Stimulated activated CD8-positive, alpha-beta memory T cell treated with anti-CD3 and anti-CD28 coated beads, Interleukin-15, amount 100 ng/mL, for 4 hours (primary cell): Measurements from ENCODE around the gene PSMB3.
"Not testable (repeated sequence)": the region's sequence is repeated elsewhere in the genome, so short reads cannot be mapped to it uniquely, and the experiment has no call there.

Experiments used
- DNase-seq, 2 donors: peaks; one replicate each; pipeline ENCODE4 v3.0.0-alpha.2; 2020; ENCODE audit warnings: low read depth in 2 of 2

The PSMB3 gene

DNA sequence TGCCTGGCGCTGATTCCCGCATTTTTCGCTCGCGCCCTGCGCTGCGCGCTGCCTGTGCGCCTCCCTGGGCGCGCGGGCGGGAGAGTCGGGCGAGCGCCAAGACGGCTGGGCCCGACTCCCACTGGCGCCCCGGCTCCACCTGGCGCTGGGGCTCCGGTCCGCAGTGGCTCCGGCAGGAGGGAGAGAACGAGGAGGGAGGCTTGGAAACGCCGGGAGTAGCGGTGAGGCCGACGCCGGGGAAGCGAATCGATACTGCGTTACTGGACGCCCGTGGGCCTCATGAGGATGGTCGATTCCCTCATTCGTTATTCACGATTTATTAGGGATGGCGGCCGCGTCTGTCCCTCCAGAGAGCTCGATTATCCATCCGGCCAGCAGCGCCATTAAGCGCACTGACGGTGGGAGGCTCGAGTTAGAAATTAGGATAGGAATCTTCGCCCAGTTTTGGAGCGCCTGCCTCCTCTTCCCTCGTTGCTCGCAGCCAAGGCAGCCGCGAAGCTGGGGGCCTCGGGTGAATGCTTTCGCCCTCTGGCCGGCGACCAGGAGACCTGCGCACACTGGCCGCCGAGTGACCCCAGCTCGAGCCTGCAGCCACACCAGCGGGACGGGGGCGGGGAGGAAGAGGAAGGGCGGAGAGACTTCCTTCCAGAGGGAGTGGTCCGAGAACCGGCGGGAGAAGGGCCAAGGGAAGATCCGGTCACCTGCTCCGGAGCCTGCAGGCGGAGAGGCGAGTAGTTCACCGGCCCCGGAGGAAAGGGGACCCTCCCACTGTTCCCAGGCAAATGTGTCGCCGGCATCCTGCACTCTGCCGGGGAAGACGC lies 3.1 kb upstream of the PSMB3 start:
- DNase-seq = no peak

GRCh38 chr17:38750044-38750311 lies 2.6 kb upstream of the PSMB3 start:
- DNase-seq = no peak

- no peak for DNase-seq
Observed at GRCh38 chr17:38750312-38751121, 2.0 kb upstream of the PSMB3 start.

DNA sequence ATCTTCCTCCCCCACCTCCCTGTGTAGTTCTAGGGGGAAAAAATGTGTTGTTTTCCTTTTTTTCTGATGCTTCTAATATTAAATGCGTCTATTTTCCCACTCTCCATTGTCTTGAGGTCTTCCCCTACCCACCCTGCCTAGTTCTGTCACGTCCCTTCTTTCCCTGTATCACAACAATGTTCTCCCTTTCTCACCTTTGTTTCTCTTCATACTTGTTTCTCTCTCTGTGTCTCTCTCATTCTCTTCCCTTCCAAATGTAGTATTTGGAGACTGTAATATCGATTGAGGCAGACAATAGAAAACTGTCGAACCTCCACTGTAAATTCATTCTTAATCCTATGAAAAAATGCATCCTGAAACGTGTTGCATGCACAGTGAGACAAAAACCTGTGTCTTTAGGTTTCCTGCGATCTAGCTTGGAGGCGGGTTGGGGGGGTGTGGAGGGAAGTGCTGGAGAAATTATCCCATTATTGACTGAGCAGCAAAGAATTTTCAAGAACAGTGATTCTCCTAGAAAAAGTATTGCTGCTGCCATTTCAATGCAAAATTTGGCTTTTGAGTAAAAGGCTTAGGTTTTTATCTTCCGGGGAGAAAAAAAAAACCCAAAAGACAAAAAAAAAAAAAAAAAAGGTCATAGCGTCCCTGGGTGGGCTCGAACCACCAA lies 1.3 kb upstream of the PSMB3 start:
- no peak for DNase-seq

GRCh38 chr17:38751808-38752307 lies 683 bp upstream of the PSMB3 start:
- DNase-seq = peak; percentile 48 to 52

DNA sequence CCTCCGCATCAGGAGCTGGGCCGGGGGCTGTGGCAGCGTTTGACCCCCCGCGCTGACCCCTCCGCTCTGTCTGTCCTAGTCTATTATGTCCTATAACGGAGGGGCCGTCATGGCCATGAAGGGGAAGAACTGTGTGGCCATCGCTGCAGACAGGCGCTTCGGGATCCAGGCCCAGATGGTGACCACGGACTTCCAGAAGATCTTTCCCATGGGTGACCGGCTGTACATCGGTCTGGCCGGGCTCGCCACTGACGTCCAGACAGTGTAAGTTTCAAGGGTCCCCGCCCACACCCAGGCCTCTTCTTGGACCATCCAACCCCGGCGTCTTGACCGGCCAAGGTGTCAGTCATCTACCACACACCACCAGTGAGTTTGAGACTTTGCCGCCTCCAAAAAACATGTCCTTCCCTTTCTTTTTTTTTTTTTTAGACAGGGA lies 548 bp downstream of the PSMB3 start:
- no peak for DNase-seq

GRCh38 chr17:38761612-38762011 lies 9.1 kb downstream of the PSMB3 start:
- no peak for DNase-seq

- no peak for DNase-seq
Observed at GRCh38 chr17:38762231-38762630, 9.7 kb downstream of the PSMB3 start.

- DNase-seq = no peak
Observed at GRCh38 chr17:38766341-38766740, 13.8 kb downstream of the PSMB3 start.

DNA sequence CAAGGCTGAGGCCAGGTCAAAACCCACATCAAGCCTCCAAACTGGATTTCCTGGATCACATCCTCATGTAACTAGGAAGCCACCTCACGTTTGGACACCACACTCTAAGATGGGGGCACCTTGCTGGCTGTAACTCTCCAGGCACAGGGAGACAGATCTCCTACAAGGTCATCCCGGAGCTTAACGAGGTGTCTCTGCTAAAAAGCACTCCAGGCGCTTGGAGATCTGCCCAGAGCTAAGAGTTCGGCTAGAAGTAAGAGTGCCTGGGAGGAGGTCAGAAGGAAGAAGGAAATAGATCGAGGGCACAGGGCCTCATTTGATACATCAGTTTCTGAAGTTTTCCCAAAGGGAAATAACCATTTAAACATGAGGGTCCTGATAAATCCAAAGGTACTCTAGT lies 15.9 kb downstream of the PSMB3 start:
- DNase-seq = no peak

- no peak for DNase-seq
Observed at GRCh38 chr17:38773258-38773657, 20.7 kb downstream of the PSMB3 start.

DNA sequence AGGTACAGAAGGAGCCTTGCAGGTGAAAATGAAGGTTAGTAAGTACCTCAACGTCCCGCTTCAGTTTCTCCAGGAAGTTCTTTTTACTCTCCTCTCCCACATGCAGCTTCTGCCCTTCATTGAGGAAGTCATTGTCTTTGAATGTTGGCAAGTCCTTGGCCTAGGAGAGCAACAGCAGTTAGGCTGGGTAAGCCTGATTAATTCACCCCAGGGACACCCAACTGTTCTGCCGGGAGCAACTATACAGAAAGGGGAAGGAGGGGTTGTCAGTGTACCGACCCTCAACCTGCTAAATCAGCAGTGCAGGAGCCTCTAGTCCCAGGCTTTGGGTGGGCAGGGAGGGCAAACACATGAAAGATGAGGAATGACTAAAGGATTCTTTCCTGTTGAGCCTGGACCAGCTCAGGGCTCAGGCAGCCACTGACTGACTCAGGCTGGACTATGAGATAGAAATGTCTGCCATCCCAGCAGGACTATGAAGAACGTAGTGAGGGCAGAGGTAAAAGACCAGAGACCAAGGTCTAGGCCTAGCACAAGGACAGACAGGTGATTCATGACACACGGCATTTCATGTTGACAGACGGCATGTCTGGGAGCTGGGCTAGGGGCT lies 25.2 kb downstream of the PSMB3 start:
- DNase-seq = no peak

DNA sequence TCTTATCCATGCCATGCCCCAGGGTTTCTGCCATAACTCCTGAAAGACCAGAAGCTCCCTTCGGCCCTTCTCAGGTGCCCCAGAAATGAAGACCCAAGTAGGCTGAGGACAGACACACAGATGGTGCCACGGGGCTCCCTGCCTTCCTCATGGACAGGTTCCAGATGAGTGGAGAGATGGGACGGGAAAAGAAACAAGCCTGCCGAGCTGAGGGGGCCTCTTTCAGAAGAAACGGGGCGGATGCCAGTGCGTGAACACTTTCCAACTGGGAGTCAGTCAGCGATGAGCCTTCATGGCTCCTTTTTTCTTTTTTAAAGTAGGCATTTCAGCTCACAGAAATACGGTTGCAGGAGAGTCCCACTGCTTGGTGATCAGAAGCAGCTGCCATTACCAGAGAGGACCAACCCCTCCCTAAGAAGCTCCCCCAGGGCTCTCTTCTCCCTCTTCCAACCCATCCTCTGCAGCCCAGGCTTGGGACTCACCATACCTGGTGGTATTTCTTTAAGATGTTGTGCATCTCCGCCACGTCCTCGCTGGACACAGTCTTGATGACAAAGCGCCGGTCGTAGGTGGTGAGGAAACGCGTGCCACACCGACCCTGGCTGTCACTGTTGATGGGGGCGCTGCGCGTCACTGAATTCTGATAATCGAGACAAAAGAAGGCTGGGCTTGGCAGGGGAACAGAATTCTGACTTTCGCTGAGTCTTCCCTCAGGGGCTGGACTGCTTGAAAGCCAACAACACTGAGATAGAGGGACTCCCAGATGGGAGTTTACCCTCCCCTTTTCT lies 27.6 kb downstream of the PSMB3 start:
- DNase-seq = no peak

DNA sequence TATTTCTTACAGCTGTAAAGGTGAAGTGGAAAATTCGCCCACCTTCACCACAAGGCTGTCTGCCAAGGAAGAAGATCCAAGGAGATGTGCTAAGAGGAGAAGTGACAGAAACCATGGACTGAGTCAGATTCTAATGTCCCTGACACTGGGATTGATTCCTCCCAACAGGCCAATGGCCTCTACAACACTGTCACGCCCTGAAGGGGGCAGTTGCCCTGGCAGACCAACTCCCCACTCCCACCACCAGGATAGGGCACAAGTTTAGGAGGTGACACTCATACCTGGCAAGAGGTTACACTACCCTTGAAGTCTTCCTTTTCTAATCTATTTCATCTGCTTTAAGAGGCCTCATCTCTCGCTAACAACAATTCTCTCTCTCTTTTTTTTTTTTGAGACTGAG lies 30.7 kb downstream of the PSMB3 start:
- DNase-seq = no peak

- no peak for DNase-seq
Observed at GRCh38 chr17:38786372-38786771, 33.8 kb downstream of the PSMB3 start.

- DNase-seq = not testable (repeated sequence)
Observed at GRCh38 chr17:38787999-38788398, 35.5 kb downstream of the PSMB3 start.

DNA sequence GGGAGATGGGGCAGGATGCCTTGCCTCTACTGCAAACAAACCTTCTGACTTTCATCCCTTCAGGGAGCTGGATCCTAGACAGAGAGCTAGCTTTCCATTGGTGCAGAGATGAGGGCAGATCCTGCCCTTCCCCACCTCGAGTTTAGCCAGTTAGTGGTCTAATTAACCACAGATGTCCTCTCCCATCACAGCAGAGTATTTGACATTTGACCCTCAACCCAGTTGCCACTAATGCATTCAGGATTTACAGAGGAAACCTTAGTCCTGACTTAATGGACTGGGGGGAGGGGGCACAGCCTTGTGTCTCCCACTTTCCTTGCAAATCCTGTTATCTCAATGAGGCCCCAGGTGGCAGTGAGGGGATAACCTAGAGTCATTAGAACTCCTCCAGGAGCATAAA lies 36.6 kb downstream of the PSMB3 start:
- DNase-seq = no peak

DNA sequence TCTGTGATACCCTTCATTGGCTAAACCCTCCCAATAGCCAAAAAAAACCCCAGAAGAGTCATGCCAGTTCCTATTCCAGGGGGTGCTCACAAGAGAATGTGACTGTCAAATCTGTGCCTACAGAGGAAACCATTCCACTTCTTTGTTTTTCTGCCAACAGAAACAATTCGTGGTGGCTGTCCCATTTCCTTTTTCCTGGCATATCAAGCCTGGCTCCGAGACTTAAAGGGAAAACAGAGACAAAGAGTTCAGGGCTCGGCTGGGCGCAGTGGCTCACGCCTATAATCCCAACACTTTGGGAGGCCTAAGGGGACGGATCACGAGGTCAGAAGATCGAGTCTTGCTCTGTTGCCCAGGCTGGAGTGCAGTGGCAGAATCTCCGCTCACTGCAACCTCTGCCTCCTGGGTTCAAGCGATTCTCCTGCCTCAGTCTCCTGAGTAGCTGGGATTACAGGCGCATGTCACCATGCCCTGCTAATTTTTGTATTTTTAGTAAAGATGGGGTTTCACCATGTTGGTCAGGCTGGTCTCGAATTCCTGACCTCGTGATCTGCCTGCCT lies 37.7 kb downstream of the PSMB3 start:
- DNase-seq = not testable (repeated sequence)

- no peak for DNase-seq
Observed at GRCh38 chr17:38791162-38791561, 38.6 kb downstream of the PSMB3 start.

DNA sequence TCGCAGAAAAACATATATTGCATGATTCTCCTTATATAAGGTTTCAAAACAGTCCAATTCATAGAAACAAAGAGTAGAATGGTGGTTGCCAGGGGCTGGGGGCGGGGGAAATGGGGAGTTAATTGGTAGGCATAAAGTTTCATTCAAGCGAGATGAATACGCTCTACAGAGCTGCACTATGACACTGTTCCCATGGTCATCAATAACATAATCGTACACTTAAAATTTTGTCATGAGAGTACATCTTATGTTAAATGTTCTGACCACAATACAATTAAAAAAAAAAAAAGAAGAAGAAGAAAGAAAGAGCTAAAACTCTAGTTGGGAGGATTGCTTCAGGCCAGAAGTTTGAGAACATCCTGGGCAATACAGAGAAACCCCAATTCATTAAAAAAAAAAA lies 41.7 kb downstream of the PSMB3 start:
- no peak for DNase-seq
